Breast epithelium (tissue), 4 donors: ENCODE data around the gene SIRT7. TPM values are rescaled to one million over a fixed set of nuclear protein-coding genes. Genes with fewer than 3 reads are reported as not detected.

Source experiments
- DNase-seq, 2 donors: peaks; one replicate each; pipeline ENCODE4 v3.0.0-alpha.2; 2019; ENCODE audit warnings: low spot score in 2 of 2
- H3K27ac ChIP-seq, 2 donors: fragments of 200-600 bp; sonication (generic) in 1 of 2; one replicate each; pipeline ENCODE4 v1.5.1; 2016 to 2019; ENCODE audit warnings: mild to moderate bottlenecking in 1 of 2
- H3K27me3 ChIP-seq, 2 donors: fragments of 200-600 bp; sonication (generic) in 1 of 2; one replicate each; pipeline versions ENCODE4 v1.5.1 to v1.6.0; 2017 to 2019; ENCODE audit warnings: control low read depth in 1 of 2, mild to moderate bottlenecking in 1 of 2
- H3K36me3 ChIP-seq: fragments of 200-600 bp; one replicate; pipeline ENCODE4 v1.5.1; 2019
- H3K4me1 ChIP-seq, 2 donors: fragments of 200-600 bp; sonication (generic); one replicate each; pipeline ENCODE4 v1.5.1; 2016 to 2019; ENCODE audit warnings: control low read depth in 1 of 2
- H3K4me3 ChIP-seq, 3 donors: fragments of 200-600 bp; sonication (generic); 1 replicate in 2 of 3; 2 replicates in 1 of 3; pipeline ENCODE4 v1.5.1; 2016 to 2019; ENCODE audit warnings: mild to moderate bottlenecking in 3 of 3, moderate library complexity in 2 of 3
- H3K9me3 ChIP-seq, 2 donors: fragments of 200-600 bp; sonication (generic) in 1 of 2; one replicate each; pipeline ENCODE4 v1.5.1; 2016 to 2019; ENCODE audit warnings: control low read depth in 1 of 2
- CTCF ChIP-seq, 3 donors: fragments of 450-650 bp; IDR thresholded peaks; one replicate each; pipeline ENCODE4 v1.5.1; 2016 to 2017; ENCODE audit warnings: antibody characterized with exemption in 3 of 3, mild to moderate bottlenecking in 3 of 3, moderate library complexity in 3 of 3
- POLR2A ChIP-seq: fragments of 450-650 bp; IDR thresholded peaks from one replicate; pipeline ENCODE4 v1.6.1; 2016; ENCODE audit warnings: antibody characterized with exemption, mild to moderate bottlenecking, moderate library complexity
- POLR2AphosphoS5 ChIP-seq, 3 donors: sonication (generic); formaldehyde crosslinking; IDR thresholded peaks; one replicate each; pipeline ENCODE4 v1.6.1; 2017; ENCODE audit warnings: antibody characterized with exemption in 3 of 3
- intact Hi-C: fragments of 100-400 bp; cut with DNase I; formaldehyde crosslinking; loops from one replicate; pipeline ENCODE4 v1.15.1; 2023; ENCODE audit warnings: low total_unique reads
- total RNA-seq, 3 donors: library from RNA; depleted of rRNA; stranded (reverse); fragments of >200 nt; gene quantifications; one replicate each; pipeline ENCODE4 v1.1.0, GENCODE V29; 2016

The SIRT7 gene
- total RNA-seq, 3 donors from 2014 or later, result 20.6 to 27.2 (median 25.8) TPM

GRCh38 chr17:81909966-81910839, 7.8 kb downstream of the SIRT7 start:
- TF ChIP-seq POLR2A (no peak), CTCF (IDR thresholded peaks at IDR 0.05) (no peak), POLR2AphosphoS5 (IDR thresholded peaks at IDR 0.05) (no peak)
- H3K4me3 ChIP-seq, result peak overlapping the region; percentile 76 to 98 (median 76)
- H3K9me3 ChIP-seq, result no peaks in the 10 kb centered on the region
- no peaks in the 10 kb centered on the region for H3K27me3 ChIP-seq
- peaks cover 0 to 9% of the 10 kb centered on the region in 2 donors for H3K4me1 ChIP-seq
- peak overlapping the region; percentile 35 to 65 for H3K27ac ChIP-seq
- intact Hi-C loops, result no loop called here
- DNase-seq, result no peak
- H3K36me3 ChIP-seq, result no peaks in the 10 kb centered on the region

GRCh38 chr17:81909231-81909630, 8.7 kb downstream of the SIRT7 start:
- Histone ChIP-seq H3K9me3 (no peaks in the 10 kb centered on the region), H3K36me3 (no peaks in the 10 kb centered on the region), H3K27ac (no peak overlapping the region), H3K4me3 (no peak overlapping the region), H3K27me3 (no peaks in the 10 kb centered on the region), H3K4me1 (peaks cover 0 to 9% of the 10 kb centered on the region in 2 donors)
- no peak for TF ChIP-seq POLR2A
- TF ChIP-seq POLR2AphosphoS5 (IDR thresholded peaks at IDR 0.05), result no peak
- no peak for TF ChIP-seq CTCF (IDR thresholded peaks at IDR 0.05)
- intact Hi-C loops, result no loop called here
- DNase-seq, result no peak

GRCh38 chr17:81908793-81909192, 9.2 kb downstream of the SIRT7 start:
- DNase-seq, result no peak
- Histone ChIP-seq H3K4me1 (peaks cover 0 to 9% of the 10 kb centered on the region in 2 donors), H3K4me3 (no peak overlapping the region), H3K27ac (no peak overlapping the region), H3K27me3 (no peaks in the 10 kb centered on the region), H3K36me3 (no peaks in the 10 kb centered on the region), H3K9me3 (no peaks in the 10 kb centered on the region)
- TF ChIP-seq POLR2A, result no peak
- TF ChIP-seq POLR2AphosphoS5 (IDR thresholded peaks at IDR 0.05), result no peak
- TF ChIP-seq CTCF (IDR thresholded peaks at IDR 0.05), result no peak
- intact Hi-C loops, result no loop called here

- TF ChIP-seq CTCF (IDR thresholded peaks at IDR 0.05) (no peak), POLR2AphosphoS5 (IDR thresholded peaks at IDR 0.05) (no peak), POLR2A (no peak)
- H3K27ac ChIP-seq, result no peak overlapping the region
- DNase-seq, result no peak
- no peak overlapping the region for H3K4me3 ChIP-seq
- H3K9me3 ChIP-seq, result no peaks in the 10 kb centered on the region
- peaks cover 0 to 9% of the 10 kb centered on the region in 2 donors for H3K4me1 ChIP-seq
- H3K27me3 ChIP-seq, result no peaks in the 10 kb centered on the region
- intact Hi-C loops, result no loop called here
- no peaks in the 10 kb centered on the region for H3K36me3 ChIP-seq
These were observed 10.5 kb downstream of the SIRT7 start for GRCh38 chr17:81907219-81908145.
